ENCODE data around the gene ADD1. TPM values are rescaled to one million over a fixed set of nuclear protein-coding genes. Genes with fewer than 3 reads are reported as not detected.
"Not testable (repeated sequence)": the region's sequence is repeated elsewhere in the genome, so short reads cannot be mapped to it uniquely, and the experiment has no call there.

Gene ADD1
- total and polyA plus RNA-seq, 7 donors, result 124 to 224 (median 176) TPM

DNA sequence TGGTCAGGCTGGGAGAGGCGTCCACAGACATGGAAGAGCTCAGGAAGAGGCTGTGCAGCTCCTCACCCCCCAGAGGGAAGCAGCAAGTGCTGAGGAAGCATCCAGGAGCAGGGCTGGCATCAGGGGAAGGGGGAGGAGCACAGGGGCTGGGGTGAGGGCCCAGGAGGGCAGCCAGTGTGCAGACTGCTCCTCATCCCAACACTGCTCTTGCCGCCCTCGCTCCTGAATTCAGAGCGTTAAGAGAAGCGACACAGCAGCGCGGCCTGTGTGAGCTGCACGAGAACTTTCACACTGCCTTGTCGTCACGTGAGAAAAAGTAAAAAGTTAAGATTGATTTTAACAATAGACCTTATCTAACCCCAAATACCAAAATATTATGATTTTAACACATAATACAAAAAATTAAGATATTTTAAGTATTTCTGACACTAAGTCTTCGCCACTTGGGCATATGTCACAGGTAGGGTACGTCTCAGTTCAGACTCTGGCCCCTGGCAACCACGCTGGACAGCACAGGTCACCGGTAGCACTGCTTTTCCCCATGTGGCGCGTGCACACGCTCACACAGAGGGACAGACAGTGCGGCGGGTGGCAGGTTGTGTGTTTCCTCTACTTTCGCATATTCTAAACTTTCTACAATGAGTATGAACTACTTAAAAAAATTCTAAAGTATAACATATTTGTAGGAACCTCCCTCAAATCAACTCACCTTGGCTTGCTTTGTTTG lies 99.9 kb downstream of the ADD1 start:
- Histone ChIP-seq H3K9me3 (no peaks in the 10 kb centered on the region), H3K27me3 (ENCODE audit: insufficient read depth in 3 of 3, low read length in 2 of 3) (no peaks in the 10 kb centered on the region), H3K27ac (no peak overlapping the region), H3K4me1 (no peaks in the 10 kb centered on the region), H3K4me3 (no peak overlapping the region), H3K36me3 (ENCODE audit: insufficient read depth in 1 of 2, low read depth in 1 of 2) (peaks cover 22 to 99% of the 10 kb centered on the region in 2 donors)
- ATAC-seq (no peak), DNase-seq (peak in 1 of 2 donors; percentile 36)
- WGBS, 3 donors, result 93 to 94% (median 93%) methylated on average over 20 of the region's 20 CpGs
- no peak for TF ChIP-seq CTCF (IDR thresholded peaks at IDR 0.05)
- intact Hi-C loops (cut with DNase I), result no loop called here

DNA sequence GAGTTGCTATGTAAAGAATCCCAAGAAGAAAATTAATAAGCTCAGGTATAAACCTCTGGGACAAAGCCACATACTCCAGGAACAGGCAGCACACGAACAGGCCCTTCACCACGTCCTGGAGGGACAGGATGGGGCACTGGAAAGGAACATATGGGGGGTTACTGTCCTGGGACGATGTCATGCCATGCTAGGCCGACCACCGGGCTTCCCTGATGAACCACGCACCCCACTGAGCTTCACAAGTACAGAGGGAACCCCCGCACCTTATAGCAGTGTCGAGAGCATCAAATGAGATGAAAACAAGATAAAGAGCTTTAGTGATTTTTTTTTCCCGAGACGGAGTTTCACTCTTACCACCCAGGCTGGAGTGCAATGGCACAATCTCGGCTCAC lies 100.4 kb downstream of the ADD1 start:
- DNase-seq (peak in 1 of 2 donors; percentile 24), ATAC-seq (no peak)
- Histone ChIP-seq H3K9me3 (no peaks in the 10 kb centered on the region), H3K4me3 (no peak overlapping the region), H3K27me3 (ENCODE audit: insufficient read depth in 3 of 3, low read length in 2 of 3) (no peaks in the 10 kb centered on the region), H3K4me1 (no peaks in the 10 kb centered on the region), H3K27ac (no peak overlapping the region), H3K36me3 (ENCODE audit: insufficient read depth in 1 of 2, low read depth in 1 of 2) (peaks cover 22 to 99% of the 10 kb centered on the region in 2 donors)
- no peak for TF ChIP-seq CTCF (IDR thresholded peaks at IDR 0.05)
- WGBS, 3 donors, result 85 to 89% (median 86%) methylated on average over 11 of the region's 11 CpGs
- intact Hi-C loops (cut with DNase I), result no loop called here

- DNase-seq, result no peak
- Histone ChIP-seq H3K4me1 (no peaks in the 10 kb centered on the region), H3K36me3 (ENCODE audit: insufficient read depth in 1 of 2, low read depth in 1 of 2) (peaks cover 21 to 99% of the 10 kb centered on the region in 2 donors), H3K9me3 (no peaks in the 10 kb centered on the region), H3K4me3 (no peak overlapping the region), H3K27ac (no peak overlapping the region), H3K27me3 (ENCODE audit: insufficient read depth in 3 of 3, low read length in 2 of 3) (no peaks in the 10 kb centered on the region)
- 82 to 90% (median 83%) methylated on average over 30 of the region's 30 CpGs for WGBS, 3 donors
- intact Hi-C loops (cut with DNase I), result no loop called here
- no peak for TF ChIP-seq CTCF (IDR thresholded peaks at IDR 0.05)
- no peak for ATAC-seq
These were observed 101.2 kb downstream of the ADD1 start for GRCh38 chr4:2944586-2945526.

- H3K27ac ChIP-seq; intact Hi-C loops (cut with DNase I); H3K4me1 ChIP-seq; H3K27me3 ChIP-seq (ENCODE audit: insufficient read depth in 3 of 3, low read length in 2 of 3); H3K4me3 ChIP-seq; ATAC-seq; H3K9me3 ChIP-seq: not testable (repeated sequence)
- DNase-seq, result peak in 1 of 2 donors; percentile 23
- 83 to 91% (median 84%) methylated on average over 26 to 28 of the region's 30 CpGs for WGBS, 3 donors
- H3K36me3 ChIP-seq (ENCODE audit: insufficient read depth in 1 of 2, low read depth in 1 of 2), result peaks cover 15 to 99% of the 10 kb centered on the region in 2 donors
These were observed 102.3 kb downstream of the ADD1 start for GRCh38 chr4:2945619-2946604.
